Stimulated activated CD8-positive, alpha-beta memory T cell treated with anti-CD3 and anti-CD28 coated beads, Interleukin-2, amount 100 ng/mL, for 48 hours (primary cell): ENCODE results near the gene SLC7A6OS.

ENCODE experiments used
- DNase-seq, 2 donors: peaks; one replicate each; pipeline ENCODE4 v3.0.0-alpha.2; 2020; ENCODE audit warnings: low read depth in 2 of 2

The SLC7A6OS gene

DNA sequence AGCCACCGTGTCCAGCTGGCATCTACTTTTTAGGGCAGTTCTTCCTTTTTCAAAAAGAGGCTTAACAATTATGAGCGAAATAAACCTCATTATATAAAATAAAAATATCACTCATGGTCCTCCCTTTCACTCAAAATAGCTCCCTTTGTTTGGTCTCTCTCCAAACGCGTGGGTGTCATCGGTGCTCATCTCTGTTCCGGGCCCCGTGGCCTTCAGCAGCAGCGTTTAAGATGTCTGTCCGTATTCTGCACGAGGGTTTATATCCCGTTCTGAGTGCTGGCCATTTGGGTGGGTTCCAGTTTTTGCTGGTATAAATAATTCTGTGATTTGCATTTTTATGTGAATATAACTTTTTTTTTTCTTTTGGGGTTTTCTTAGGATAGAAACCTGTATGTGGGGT is 33.5 kb upstream of the SLC7A6OS start:
- no peak for DNase-seq

DNA sequence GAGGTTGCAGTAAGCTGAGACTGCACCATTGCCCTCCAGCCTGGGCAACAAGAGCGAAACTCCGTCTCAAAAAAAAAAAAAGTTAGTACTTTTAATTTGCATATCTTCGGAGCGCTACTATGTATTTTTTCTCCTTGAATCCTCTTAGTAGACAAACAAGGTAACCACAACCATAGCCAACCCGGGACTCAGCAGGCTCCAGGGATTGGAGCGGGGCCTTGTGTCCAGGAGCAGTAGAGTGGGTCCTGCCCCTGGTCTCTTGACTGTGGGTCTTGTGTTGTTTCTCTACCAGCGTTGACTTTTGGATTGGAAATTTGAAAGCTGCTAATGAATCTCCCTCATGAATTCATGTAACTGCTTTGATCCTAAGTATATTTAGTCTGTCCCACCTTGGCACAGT is 32.4 kb upstream of the SLC7A6OS start:
- no peak for DNase-seq

DNA sequence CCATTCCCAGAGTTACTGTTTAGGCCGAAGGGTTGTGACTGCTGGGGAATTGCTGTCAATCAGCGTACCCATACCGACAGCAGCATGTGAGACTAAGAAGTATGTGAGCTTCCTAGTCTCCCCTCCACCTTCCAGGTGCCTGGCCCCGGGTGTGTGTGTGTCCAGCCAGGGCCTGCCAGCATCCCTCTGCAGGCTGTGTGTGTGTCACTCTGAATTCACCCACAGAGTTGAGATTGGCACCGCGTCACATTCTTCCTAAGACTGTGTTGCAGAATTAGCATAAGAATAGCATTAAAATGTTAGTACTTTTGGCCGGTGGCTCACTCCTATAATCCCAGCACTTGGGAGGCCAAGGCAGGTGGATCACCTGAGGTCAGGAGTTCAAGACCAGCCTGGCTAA is 31.9 kb upstream of the SLC7A6OS start:
- no peak for DNase-seq

DNA sequence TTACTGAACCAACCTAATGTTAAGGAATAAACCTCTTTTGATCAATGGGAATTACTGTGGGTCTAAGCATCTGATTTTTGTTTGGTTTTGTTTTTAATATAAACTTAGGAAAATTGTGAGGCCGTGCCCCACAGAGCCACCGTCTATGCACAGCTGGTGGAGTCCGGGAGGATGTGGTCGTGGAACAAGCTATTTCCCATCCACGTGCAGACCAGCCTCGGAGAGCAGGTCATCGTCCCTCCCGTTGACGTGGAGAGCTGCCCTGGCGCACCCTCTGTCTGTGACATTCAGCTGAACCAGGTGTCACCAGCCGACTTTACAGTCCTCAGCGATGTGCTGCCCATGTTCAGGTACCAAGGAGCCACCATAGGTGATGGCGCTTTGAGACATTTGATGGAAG is 28.5 kb upstream of the SLC7A6OS start:
- DNase-seq, result no peak

DNA sequence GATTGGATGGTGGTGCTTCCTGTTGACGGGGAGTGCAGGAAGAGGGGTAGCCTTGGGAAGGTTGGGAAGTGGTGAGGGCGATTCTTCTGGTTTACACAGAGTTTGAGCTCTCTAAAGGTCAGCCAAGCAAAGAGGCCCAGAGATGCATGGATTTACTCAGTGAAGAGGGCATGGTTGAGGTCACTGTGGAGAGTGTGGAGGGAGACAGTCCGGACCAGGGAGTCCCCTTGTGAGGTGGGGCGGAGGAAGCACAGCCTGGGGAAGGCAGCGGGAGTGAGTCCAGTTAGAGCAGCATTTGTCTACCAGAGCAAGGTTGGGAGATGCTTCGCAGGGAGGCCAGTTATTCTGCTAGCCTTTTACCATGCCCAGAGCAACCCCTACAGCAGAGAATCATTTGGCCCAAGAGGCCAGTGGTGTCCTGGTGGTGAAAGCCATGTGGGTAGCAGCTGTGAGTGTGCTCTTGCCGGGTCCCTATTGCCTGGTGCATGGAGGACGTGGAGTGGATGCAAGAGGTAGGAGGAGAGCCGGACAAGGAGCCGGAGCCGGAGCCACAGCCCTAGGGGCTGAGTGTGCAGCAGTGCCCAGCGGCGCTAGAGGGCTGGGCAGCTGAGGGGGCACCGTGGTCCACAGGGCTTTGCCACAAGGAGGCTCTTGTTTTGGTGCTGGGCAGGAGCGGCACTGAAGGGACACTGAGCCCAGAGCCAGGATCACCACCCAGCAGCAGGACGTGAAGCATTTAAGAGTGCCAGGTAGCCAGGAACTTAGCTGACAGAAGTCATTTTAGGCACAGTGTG is 27.8 kb upstream of the SLC7A6OS start:
- DNase-seq, result no peak

DNA sequence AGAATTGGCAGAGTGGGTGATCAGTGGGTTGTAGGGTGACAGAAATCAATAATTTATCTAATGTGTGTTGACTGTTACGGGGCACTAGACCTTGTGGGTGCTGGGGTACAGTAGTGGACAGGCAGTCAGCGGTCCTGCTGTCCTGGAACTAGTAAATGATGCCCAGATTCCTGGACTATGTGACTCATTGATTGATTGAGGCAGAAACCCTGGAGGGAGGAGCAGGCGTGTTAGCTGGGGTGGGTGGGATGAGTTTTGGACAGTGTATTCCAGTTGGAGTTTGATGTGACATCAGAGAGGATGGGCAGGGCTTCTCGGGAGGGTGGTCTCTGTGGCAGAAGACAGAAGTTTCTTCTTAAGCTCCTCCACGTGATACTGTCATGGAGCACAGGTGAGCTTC is 24.4 kb upstream of the SLC7A6OS start:
- DNase-seq, result no peak

DNA sequence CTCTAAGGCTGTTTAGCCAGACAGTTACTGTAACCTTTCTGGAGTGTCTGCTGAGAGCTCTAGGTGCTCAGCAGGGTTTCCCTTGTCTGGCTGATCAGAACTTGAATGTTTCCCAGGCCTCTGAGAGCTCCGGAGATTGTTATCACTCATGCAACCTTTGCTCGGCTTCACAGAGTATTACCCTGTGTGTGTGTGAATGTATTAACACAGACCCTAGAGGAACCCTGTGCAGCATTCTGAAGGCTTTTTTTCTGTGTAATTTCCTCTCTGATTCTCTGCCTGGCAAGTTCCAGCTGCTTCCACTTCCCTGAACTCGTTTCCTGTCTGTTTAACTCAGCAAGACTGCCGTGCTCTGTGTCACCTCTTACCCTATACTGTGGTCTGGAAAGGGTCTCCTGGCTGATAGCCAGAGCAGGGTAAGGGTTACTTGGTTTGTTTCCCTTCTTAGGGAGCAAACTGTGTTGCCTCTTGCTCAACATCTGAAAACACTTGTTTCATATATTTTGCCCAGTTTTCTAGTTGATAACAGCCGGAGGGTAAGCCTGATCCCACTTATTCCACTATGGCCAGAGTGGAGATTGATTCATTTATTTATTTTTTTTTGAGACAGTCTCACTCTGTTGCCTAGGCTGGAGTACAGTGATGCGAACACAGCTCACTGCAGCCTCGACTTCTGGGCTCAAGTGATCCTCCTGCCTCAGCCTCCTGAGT is 21.8 kb upstream of the SLC7A6OS start:
- DNase-seq, result no peak

DNA sequence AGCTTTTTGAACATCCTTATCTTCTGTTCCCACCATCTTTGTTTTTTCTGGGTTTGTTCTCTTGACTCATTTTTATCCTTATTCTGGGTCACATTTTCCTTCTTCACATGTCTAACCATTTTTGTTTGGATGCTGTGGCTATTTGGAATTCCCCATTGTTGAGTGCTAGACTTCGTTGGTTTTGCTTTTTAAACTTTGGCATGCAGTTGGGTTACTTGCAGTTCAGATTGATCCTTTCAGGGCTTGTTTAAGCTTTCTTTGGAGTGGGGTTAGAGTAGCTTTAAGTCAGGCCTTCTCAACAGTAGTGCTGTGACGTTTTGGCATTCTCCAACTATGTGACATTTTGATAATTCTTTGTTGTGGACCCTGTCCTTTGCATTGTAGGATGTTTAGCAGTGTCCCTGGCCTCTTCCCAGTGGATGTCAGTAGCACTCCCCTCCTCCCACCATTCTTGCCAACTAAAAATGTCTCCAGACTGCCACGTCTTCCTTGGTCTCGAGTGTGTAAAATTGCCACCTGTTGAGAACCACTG is 21.2 kb upstream of the SLC7A6OS start:
- DNase-seq, result no peak

DNA sequence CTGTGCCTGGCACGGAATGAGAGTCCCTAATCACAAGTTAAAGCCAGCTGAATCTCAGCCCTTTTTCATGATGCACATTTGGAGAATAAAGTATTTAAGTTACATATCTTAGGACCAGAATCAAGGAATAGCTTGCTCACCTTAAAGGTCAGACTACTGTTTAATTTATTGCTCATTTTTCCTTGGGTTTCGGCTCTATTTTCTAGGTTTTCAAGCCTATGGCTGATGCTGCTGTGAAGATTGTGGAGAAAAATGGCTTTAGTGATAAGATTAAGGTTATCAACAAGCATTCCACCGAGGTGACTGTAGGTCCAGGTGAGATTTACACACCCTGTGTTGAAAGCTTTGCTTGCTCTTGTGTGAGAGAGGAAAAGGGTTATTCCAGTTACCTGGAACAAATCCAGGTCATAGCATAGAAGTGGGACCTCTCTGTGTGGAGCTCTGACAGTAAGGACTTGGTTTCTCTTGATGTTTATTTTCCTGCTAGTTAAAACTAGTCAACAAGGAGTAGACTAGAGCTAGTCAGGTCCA is 18.2 kb upstream of the SLC7A6OS start:
- no peak for DNase-seq

DNA sequence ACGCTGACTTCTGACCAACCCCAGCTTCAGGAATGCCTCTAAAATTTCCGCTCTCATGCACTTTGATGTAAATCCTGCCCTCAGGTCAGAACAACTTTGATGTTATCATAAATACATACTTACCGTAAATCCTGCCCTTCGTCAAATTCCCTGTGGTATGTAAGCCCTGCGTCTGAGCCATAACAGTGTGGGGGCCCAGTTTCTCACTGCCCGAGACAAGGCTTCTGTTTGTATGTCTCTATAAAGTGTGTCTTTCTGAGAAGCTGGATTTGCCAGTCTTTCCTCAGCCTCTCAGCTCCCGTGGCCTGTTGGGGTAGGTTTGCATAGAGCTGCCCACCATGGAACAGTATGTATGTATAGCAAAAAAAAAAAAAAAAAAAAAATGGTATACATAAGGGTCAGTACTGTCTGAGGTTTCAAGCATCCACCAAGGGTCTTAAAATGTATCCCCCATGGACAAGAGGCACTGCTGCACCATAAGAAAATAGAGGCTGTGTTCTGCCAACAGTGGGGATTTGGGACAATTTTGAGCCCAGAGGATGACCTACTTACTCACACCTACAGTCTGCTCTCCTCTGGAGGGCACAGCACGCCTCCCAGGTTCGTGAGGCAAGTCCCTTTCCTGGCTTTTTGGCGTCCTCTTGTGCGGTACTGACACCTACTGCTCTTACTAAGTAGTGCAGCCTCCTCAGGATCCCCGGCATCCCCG is 17.6 kb upstream of the SLC7A6OS start:
- peak; percentile 54 to 65 for DNase-seq

DNA sequence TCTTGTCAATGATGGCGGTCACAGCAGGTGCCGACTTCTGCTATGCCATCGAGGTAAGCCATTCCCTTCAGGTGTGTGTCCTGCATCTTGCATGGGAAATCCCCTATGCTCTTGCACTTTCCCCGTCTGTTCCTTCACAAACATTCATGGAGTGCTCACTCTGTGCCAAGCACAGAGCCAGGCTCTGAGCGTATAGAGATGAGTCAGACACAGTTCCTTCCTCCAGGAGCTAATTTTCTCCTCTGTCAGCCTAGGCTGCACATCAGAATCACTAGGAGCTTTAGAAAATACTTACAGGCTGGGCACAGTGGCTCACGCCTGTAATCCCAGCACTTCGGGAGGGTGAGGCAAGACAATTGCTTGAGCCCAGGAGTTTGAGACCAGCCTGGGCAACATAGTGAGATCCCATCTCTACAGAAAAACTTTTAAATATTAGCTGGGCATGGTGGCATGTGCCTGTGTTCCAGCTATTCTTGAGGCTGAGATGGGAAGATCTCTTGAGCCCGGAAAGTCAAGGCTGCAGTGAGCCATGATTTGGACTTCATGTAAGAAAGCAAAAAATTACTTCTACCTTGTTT is 14.1 kb upstream of the SLC7A6OS start:
- no peak for DNase-seq

DNA sequence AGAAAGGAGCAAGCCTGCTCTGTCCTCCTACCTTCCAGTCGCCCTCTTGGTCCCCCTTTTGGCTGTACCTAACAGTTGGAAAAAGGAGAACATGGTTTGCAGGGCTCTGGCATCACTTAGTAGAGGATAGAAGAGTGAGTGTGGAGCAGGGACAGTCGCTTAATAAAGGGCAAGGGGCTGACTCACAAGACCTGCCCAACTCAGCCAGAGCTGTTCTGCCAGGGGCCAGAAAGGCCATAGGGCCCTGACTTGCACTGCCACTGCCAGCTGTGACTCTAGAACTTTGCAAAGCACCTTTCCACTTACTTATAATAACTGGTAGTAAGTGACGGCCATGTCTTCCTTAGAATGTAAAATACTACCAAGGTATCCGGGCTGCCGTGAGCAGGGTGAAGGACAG is 13.6 kb upstream of the SLC7A6OS start:
- no peak for DNase-seq

DNA sequence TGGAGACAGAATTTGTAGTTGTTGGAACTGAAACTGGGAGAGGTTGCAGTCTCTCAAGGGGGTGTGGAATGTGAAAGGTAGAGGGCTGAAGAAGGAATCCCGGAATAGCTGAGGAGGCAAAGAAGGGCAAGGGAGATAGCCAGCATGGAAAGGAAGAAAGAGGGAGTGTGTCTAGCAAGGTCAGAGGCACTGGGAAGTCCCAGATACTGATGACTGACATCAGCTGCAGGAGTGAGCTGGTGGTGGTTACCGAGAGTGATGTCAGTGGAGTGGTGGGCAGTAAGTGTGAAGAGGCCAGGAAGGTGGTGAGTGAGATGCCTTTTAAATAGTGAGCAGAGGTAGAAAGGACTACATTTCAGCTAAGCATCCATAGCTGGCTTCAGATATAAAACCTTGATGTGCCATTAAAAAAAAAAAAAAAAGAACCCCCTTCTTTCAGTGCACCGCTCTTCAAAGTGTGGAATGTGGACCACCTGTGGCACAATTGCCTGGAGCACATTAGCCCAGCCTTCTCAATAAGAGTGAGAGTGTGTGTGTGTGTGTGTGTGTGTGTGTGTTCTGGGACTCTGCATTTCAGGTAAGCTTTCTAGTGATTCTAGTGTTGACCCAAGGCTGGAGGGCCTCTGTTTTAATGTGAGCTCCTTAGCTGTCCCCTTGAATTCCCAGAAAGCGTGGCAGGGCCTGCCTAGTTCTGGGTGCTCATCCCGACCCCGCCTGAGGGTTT is 8.6 kb upstream of the SLC7A6OS start:
- DNase-seq, result peak; percentile 31 to 40

DNA sequence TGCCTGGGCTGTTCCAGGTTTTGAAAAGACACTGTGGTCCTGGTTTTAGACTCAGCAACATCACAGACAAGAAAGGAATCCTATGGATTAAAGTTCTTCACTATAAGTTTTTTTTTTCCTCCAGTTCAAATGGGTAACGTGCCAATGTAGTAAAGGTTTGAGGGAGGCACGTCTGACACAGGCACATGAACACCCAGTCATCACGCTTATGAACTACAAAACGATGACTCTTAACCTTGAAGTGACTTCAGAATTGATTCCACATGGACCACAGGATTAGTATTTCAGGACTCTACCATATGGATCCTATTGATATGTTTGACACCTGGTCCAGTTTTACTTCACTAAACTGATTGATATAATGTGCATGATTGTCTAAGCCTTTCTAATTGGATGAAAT is 2.4 kb upstream of the SLC7A6OS start:
- DNase-seq, result no peak

DNA sequence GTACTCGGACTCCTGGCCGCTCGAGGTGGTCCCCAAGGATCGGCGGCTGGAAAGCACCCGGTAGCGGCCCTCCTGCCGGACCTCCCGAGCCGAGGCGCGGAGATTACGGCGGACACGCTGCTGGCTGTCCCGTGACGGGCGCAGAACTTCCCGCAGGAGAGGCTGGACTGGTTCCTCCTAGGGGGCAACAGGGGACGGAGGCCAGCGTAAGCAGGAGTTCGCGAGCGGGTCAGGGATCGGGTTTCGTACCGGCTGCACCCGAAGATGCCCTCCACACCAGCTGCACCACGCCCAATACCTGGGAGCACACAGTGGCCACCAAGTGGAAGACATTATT is 341 bp downstream of the SLC7A6OS start:
- DNase-seq, result no peak

DNA sequence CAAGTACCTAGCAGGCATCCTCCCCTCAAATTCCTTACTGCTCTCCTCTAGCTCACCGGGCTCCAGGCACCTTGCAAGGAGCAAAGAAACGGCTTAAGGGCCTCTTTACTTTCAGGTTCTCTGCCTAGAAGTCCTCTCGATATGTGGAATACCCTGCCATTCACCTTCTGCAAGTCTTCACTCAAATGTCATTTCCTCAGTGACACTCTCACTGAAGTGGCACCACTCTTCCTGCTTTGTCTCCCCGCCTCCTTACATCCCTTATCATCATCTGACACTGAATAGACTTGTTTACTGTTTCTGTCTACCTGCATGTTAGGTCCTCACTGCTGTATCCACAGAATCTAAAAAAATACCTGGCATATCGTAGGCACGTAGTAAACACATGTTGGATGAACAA is 947 bp downstream of the SLC7A6OS start:
- DNase-seq, result no peak

DNA sequence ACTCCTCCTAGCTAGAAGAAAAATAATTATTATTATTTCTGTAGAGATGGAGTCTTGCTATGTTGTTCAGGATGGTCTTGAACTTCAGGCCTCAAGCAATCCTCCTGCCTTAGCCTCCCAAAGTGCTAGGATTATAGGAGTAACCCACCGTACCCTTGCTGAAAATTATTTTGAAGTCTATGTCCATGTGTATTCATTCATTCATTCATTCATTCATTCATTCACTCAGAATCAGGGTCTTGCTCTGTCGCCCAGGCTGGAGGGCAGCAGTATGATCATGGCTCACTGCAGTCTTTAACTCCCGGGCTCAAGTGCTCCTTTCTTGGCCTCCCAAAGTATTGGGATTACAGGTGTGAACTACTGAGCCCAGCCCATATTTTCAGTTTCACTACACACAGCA is 4.1 kb downstream of the SLC7A6OS start:
- no peak for DNase-seq

DNA sequence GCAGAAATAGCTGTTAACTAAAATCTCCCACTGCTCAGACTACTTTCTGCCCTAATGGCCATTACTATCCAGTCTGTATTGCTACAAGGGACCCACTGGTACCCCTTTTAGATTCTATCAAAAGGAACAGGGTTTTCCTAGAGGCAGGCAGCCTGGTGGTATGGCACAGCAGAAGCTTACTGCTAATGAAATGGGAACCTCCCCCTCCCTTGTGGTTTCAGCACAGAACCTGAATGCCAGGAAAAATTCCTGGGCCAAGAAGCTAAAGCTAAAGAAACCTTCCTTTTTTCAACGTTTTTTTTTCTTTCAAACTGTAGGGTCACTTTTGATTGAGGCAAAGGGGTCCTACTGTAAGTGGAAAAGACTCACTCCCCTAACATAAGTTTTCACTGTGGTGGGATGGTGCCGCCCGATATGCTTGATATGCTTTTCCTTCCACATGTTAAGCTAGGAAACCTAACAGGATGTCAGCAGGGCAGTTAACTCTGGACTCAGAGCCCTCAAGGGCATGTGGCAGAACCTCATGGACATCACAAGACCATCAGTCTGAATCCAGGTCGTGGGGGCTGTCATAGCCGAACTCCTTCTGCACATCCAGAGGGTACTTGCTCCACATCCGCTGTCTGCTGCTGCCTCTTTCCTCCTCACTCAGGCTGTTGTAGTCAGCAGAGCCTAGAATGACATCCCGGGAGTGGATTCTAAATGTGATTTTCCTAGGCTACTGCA is 9.8 kb downstream of the SLC7A6OS start:
- DNase-seq, result no peak

DNA sequence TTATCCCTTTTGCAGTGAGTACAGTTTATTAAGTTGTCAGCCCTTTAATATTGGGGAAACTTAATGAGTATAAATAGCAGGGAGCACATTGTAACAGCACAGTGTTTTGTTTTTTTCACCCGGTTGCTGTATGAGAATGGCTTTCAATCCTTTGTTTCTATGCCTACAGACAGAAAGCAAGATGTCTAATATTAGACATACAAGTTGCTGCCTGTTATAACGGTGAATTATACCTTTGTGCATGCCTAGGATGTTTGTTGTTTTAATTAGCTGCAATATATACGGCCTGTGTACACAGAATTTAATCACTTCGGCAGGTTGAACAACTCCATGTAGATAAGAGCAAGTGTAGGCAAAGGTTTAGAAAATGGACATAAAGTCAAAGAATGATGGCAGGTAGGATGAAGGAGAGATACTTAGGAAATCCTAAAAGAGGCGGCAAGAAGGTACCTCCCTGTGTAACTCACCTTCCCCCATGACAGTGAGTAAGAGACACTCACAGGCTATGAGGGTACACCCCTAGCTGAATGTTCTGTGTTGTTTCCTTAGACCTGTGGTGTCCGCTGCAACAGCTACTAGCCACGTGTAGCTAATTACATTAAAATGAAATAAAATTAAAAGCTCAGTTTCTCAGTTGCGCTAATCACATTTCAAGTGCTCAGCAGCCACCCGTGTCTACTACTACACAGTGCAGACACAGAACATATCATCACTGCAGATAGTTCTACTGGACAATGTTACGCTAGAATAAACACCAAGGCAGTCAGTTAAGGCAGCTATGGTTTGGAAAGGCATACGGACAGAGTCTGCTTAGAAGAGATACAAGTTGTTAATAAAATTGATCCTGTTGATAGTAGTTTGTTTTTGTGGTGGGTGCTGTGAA is 10.9 kb downstream of the SLC7A6OS start:
- no peak for DNase-seq
